Stimulated activated memory B cell treated with anti-CD40 and anti-IgM and Interleukin-4, amounts not matched to agents 10 μg/mL and 1 μg/mL and 100 μg/mL, for 72 hours (primary cell): ENCODE results near the gene DNAH11.
A peak's percentile ranks its signal among the peaks of the same experiment; 100 is the strongest.
"Not testable (repeated sequence)": the region's sequence is repeated elsewhere in the genome, so short reads cannot be mapped to it uniquely, and the experiment has no call there.

Source experiments
- ATAC-seq: fragments of 150-1000 bp; cut with Tn5 transposase; 2 replicates; pipeline ENCODE4 v1.10.0; 2021
- H3K27ac Mint-ChIP-seq: one replicate; pipeline ENCODE4 v1.8.0; 2022; ENCODE audit warnings: mild to moderate bottlenecking, mixed read lengths
- H3K27me3 Mint-ChIP-seq: one replicate; pipeline ENCODE4 v1.8.0; 2022; ENCODE audit warnings: mixed read lengths
- H3K36me3 Mint-ChIP-seq: one replicate; pipeline ENCODE4 v1.8.0; 2022; ENCODE audit warnings: mixed read lengths
- H3K4me1 Mint-ChIP-seq: one replicate; pipeline ENCODE4 v1.8.0; 2022; ENCODE audit warnings: mixed read lengths
- H3K4me3 Mint-ChIP-seq: one replicate; pipeline ENCODE4 v1.8.0; 2022; ENCODE audit warnings: mild to moderate bottlenecking, moderate library complexity, mixed read lengths
- H3K9me3 Mint-ChIP-seq: one replicate; pipeline ENCODE4 v1.8.0; 2022; ENCODE audit warnings: mixed read lengths

DNAH11 gene

DNA sequence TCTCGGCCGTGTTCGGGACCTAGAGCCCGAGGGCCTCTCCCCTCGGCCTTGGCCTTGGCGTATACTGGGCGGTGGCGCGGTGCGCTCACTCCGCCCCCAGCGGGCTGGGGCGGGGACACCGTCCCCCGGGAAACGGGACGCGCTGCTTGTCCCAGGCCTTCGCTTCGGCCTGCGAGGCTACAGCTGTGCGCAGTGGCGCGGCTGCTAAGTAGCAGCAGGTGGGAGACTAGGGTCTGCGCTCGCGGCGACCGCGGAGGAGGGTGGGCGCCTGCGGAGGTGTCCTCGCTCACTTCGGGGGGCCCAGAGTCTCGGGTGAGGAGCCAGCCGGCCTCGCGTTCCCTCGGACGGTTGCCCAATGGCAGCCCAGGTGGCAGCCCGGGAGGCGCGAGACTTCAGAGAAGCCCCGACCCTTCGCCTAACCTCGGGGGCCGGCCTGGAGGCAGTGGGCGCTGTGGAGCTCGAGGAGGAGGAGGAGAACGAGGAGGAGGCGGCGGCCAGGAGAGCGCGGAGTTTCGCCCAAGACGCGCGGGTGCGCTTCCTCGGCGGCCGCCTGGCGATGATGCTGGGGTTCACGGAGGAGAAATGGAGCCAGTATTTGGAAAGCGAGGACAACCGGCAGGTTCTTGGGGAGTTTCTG, at the start of gene DNAH11:
Gene DNAH11, plus strand, starts transcription at position 149 of the 637 bp plus-strand sequence. Its CDS starts 207 bp downstream, at position 356.
- ATAC-seq: peak; percentile 62
- Mint-ChIP-seq H3K4me3 (peak within 1 kb of the TSS; percentile 39), H3K9me3 (no peaks in the 10 kb centered on the region), H3K36me3 (no peaks in the 10 kb centered on the region), H3K4me1 (peaks cover 8% of the 10 kb centered on the region), H3K27me3 (peaks cover 54% of the 10 kb centered on the region), H3K27ac (no peak within 1 kb of the TSS)

- H3K4me1 Mint-ChIP-seq: no peaks in the 10 kb centered on the region
- no peaks in the 10 kb centered on the region for H3K27me3 Mint-ChIP-seq
- peaks cover 10% of the 10 kb centered on the region for H3K9me3 Mint-ChIP-seq
- ATAC-seq: no peak
- no peak overlapping the region for H3K27ac Mint-ChIP-seq
- no peak overlapping the region for H3K4me3 Mint-ChIP-seq
- peaks cover 65% of the 10 kb centered on the region for H3K36me3 Mint-ChIP-seq
Observed at GRCh38 chr7:21495731-21496130, 47.1 kb upstream of the DNAH11 start.

DNA sequence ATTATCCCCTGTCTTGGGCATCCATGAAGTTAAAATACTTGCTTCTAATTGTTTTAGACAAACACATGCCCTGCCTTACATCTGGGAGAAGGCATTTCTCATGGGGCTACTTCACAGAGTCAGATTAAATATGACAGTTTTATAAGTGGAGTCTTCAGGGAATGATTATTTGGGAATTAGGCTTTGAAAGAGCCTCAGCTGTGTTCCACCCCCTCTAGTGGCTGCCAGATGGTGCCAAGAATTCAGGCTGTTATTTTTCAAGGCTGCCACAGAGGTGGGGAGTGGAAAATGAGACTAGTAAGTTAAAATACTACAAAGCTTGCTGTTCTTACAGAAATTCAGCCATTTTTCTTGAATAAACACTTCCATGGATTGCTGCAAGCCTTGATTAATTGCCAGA, 45.8 kb upstream of the DNAH11 start:
- H3K27ac Mint-ChIP-seq: no peak overlapping the region
- H3K9me3 Mint-ChIP-seq: peaks cover 3% of the 10 kb centered on the region
- peaks cover 59% of the 10 kb centered on the region for H3K36me3 Mint-ChIP-seq
- no peak overlapping the region for H3K4me3 Mint-ChIP-seq
- ATAC-seq: no peak
- H3K4me1 Mint-ChIP-seq: no peaks in the 10 kb centered on the region
- H3K27me3 Mint-ChIP-seq: no peaks in the 10 kb centered on the region

DNA sequence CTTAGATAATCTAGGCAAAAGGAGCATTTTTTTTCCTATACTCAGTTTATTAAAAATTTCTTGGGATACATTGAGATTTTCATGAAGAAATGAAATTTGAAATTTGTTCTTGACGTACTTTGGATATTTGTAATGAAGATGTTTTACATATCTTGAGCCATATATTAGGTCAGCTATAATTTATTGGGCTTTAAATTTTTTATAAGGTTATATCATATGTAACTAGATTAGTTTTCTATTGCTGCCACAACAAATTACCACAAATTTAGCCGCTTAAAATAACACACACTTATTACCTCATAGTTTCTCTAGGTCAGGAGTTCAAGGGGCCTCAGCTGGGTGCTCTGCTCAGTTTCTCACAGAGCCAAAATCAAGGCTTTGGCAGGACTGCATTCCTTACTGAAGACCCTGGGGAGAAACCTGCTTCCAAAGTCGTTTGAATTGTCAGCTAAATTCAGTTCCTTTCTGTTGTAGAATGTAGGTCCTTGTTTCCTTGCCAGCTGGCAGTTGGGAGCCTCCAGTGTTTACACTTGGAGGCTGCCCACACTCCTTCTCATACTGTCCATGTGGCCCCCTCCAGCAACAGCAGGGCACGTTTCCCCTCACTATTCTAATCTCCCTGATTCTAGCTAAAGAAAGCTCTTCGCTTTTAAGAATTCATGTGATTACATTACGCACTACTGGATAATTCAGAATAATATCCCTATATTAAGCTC, 42.6 kb upstream of the DNAH11 start:
- Mint-ChIP-seq H3K36me3 (peaks cover 69% of the 10 kb centered on the region), H3K27me3 (no peaks in the 10 kb centered on the region)

DNA sequence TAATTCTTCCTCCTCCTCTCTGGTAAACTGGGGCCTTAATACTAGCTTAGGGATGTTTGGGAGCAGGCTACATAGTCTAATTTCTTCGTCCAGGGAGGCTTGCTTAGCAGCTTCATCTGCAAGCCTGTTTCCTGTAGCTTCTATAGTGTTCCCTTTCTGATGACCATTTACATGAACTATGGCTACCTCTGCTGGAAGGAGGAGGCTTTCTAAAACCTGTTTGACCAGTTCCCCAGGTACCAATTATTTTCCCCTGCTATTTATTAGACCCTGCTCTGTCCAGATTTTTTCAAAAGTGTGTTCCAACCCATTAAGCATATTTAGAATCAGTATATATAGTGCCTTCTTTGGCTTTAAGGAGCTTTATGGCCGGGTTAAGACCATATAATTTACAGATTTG, 38.8 kb upstream of the DNAH11 start:
- Mint-ChIP-seq H3K36me3 (peaks cover 78% of the 10 kb centered on the region), H3K27me3 (no peaks in the 10 kb centered on the region), H3K4me1 (no peaks in the 10 kb centered on the region), H3K9me3 (peaks cover 5% of the 10 kb centered on the region), H3K4me3 (no peak overlapping the region), H3K27ac (no peak overlapping the region)
- ATAC-seq: no peak

More for the DNA sequence above, 42.6 kb upstream of the DNAH11 start:
- Mint-ChIP-seq H3K27ac (no peak overlapping the region), H3K9me3 (peaks cover 2% of the 10 kb centered on the region), H3K4me1 (no peaks in the 10 kb centered on the region), H3K4me3 (no peak overlapping the region)
- ATAC-seq: no peak

DNA sequence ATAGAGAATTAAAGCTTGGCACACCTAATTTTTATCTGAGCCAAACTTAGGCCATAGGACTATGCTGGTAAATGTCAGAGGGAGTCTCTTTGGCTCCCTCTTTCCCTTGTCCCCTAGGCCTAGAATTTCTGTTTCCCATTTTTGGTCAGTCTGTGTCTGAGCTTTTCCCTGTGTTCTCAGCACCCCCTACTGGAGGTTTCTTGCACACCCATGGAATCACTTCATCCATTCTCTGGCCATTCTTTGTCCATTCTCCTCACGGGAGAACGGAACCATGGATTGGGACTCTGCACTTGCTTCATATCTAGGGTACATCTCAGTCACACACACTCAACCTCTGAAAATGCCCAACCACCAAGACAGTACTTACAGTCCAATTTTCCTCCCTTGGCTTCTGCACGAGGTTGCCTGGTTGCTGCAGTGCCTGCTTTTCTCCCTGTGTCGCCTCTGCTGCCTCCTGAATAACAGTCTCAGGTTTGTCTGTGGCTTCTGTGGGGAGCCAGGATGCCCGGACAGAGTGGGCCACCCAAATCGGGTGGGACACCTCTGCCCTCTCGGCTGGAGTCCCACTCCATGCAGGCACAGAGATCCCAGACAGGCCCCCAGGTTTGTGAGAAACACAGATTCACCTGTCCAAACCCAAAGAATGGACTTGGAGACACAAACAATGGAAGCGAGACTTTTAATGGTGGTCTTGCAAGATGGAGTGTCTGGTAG, 35.1 kb upstream of the DNAH11 start:
- Mint-ChIP-seq H3K4me1 (no peaks in the 10 kb centered on the region), H3K36me3 (peaks cover 69% of the 10 kb centered on the region), H3K9me3 (peaks cover 5% of the 10 kb centered on the region), H3K4me3 (no peak overlapping the region), H3K27me3 (no peaks in the 10 kb centered on the region), H3K27ac (no peak overlapping the region)
- no peak for ATAC-seq

GRCh38 chr7:21508538-21508937, 34.3 kb upstream of the DNAH11 start:
- no peak for ATAC-seq
- Mint-ChIP-seq H3K4me3 (no peak overlapping the region), H3K9me3 (peaks cover 5% of the 10 kb centered on the region), H3K4me1 (no peaks in the 10 kb centered on the region), H3K27me3 (no peaks in the 10 kb centered on the region), H3K36me3 (peaks cover 62% of the 10 kb centered on the region), H3K27ac (no peak overlapping the region)

DNA sequence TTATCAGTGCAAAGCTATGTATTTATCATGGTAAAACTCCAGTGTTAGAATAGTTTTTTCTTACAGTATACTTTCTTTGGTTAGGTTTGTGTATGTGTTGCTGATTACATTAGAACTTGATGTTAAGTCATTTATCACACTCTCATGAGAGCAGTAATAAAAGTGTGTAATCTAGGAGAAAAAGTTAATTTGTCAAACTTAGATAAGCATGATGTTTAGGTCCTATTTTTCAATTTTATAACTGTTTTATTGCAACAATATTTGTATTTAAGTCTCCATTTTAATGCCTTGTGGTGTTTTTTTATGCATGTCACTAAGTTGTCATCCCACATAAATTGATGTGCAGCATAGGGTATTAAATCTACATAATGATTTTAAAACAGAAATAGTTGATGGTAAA, 28.8 kb upstream of the DNAH11 start:
- no peaks in the 10 kb centered on the region for H3K27me3 Mint-ChIP-seq
- H3K9me3 Mint-ChIP-seq: no peaks in the 10 kb centered on the region
- H3K36me3 Mint-ChIP-seq: peaks cover 16% of the 10 kb centered on the region
- no peak for ATAC-seq
- no peak overlapping the region for H3K27ac Mint-ChIP-seq
- no peak overlapping the region for H3K4me3 Mint-ChIP-seq
- H3K4me1 Mint-ChIP-seq: no peaks in the 10 kb centered on the region

- H3K27me3 Mint-ChIP-seq: no peaks in the 10 kb centered on the region
- no peak overlapping the region for H3K4me3 Mint-ChIP-seq
- ATAC-seq: no peak
- H3K9me3 Mint-ChIP-seq: peaks cover 3% of the 10 kb centered on the region
- no peaks in the 10 kb centered on the region for H3K36me3 Mint-ChIP-seq
- H3K27ac Mint-ChIP-seq: no peak overlapping the region
- H3K4me1 Mint-ChIP-seq: peaks cover 18% of the 10 kb centered on the region
Observed at GRCh38 chr7:21524680-21525079, 18.2 kb upstream of the DNAH11 start.

- Mint-ChIP-seq H3K9me3 (peaks cover 3% of the 10 kb centered on the region), H3K4me1 (peaks cover 14% of the 10 kb centered on the region), H3K27me3 (no peaks in the 10 kb centered on the region)
Observed at GRCh38 chr7:21526007-21526406, 16.8 kb upstream of the DNAH11 start.

DNA sequence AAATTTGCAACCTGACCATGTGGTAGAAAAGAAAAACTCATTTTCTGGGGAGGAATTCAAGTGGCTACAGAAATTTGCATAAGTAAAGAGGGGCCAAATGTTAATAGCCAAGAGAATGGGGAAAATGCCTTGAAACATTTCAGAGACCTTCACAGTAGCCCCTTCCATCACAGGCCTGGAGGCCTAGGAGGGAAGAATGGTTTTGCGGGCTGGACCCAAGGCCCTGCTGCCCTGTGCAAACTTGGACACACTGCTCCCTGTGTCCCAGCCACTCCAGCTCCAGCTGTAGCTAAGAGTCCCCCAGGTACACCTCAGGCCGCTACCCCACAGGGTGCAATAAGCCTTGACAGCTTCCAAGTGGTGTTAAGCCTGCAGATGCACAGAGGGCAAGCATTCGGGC, 16.4 kb upstream of the DNAH11 start:
- H3K27me3 Mint-ChIP-seq: no peaks in the 10 kb centered on the region
- H3K27ac Mint-ChIP-seq: no peak overlapping the region
- ATAC-seq: no peak
- no peak overlapping the region for H3K4me3 Mint-ChIP-seq
- peaks cover 9% of the 10 kb centered on the region for H3K4me1 Mint-ChIP-seq
- H3K9me3 Mint-ChIP-seq: peaks cover 3% of the 10 kb centered on the region
- H3K36me3 Mint-ChIP-seq: no peaks in the 10 kb centered on the region

More at GRCh38 chr7:21526007-21526406, 16.8 kb upstream of the DNAH11 start:
- no peak for ATAC-seq
- Mint-ChIP-seq H3K4me3 (no peak overlapping the region), H3K36me3 (no peaks in the 10 kb centered on the region), H3K27ac (no peak overlapping the region)

- ATAC-seq, H3K36me3 Mint-ChIP-seq, H3K27ac Mint-ChIP-seq, H3K4me1 Mint-ChIP-seq, H3K9me3 Mint-ChIP-seq, H3K4me3 Mint-ChIP-seq: not testable (repeated sequence)
- peaks cover 13% of the 10 kb centered on the region for H3K27me3 Mint-ChIP-seq
Observed at GRCh38 chr7:21532485-21532884, 10.4 kb upstream of the DNAH11 start.

GRCh38 chr7:21533646-21534045, 9.2 kb upstream of the DNAH11 start:
- not testable (repeated sequence) for H3K4me3 Mint-ChIP-seq, H3K36me3 Mint-ChIP-seq, H3K27ac Mint-ChIP-seq, H3K9me3 Mint-ChIP-seq, ATAC-seq, H3K4me1 Mint-ChIP-seq
- H3K27me3 Mint-ChIP-seq: peaks cover 24% of the 10 kb centered on the region

DNA sequence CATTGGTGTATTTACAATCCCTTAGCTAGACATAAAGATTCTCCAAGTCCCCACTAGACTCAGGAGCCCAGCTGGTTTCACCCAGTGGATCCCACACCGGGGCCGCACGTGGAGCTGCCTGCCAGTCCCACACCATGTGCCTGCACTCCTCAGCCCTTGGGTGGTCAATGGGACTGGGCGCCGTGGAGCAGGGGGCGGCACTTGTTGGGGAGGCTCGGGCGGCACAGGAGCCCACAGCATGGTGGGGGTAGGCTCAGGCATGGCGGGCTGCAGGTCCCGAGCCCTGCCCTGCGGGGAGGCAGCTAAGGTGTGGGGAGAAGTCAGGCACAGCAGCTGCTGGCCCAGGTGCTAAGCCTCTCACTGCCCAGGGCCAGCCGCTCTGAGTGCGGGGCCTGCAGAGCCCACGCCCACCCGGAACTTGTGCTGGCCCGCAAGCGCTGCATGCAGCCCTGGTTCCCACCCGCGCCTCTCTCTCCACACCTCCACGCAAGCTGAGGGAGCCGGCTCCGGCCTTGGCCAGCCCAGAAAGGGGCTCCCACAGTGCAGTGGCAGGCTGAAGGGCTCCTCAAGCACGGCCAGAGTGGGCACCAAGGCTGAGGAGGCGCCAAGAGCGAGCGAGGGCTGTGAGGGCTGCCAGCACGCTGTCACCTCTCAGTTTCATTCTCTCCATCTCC, 6.3 kb upstream of the DNAH11 start:
- not testable (repeated sequence) for H3K4me3 Mint-ChIP-seq, H3K4me1 Mint-ChIP-seq, H3K9me3 Mint-ChIP-seq, H3K36me3 Mint-ChIP-seq, ATAC-seq, H3K27ac Mint-ChIP-seq
- peaks cover 42% of the 10 kb centered on the region for H3K27me3 Mint-ChIP-seq

GRCh38 chr7:21538936-21539495, 3.8 kb upstream of the DNAH11 start:
- H3K9me3 Mint-ChIP-seq: no peaks in the 10 kb centered on the region
- peaks cover 51% of the 10 kb centered on the region for H3K27me3 Mint-ChIP-seq
- no peak for ATAC-seq
- peaks cover 8% of the 10 kb centered on the region for H3K4me1 Mint-ChIP-seq
- H3K4me3 Mint-ChIP-seq: no peak overlapping the region
- no peak overlapping the region for H3K27ac Mint-ChIP-seq
- no peaks in the 10 kb centered on the region for H3K36me3 Mint-ChIP-seq
